GM08714 (cell line): ENCODE data around the gene RBM47.
"Not testable (repeated sequence)": the region's sequence is repeated elsewhere in the genome, so short reads cannot be mapped to it uniquely, and the experiment has no call there.

Experiments used
- H3K4me3 ChIP-seq: fragments of 200-500 bp; sonication (Bioruptor generic); 2 replicates; pipeline ENCODE4 v1.5.1; 2014; ENCODE audit warnings: mild to moderate bottlenecking, low read length, inconsistent platforms
- ZNF274 ChIP-seq: IDR thresholded peaks from 2 replicates; pipeline ENCODE4 v1.6.1; 2012; ENCODE audit warnings: mild to moderate bottlenecking, low read depth, low read length

Gene RBM47

GRCh38 chr4:40441430-40441829 lies 188.2 kb downstream of the RBM47 start:
- H3K4me3 ChIP-seq = no peak overlapping the region

GRCh38 chr4:40439519-40439918 lies 190.1 kb downstream of the RBM47 start:
- TF ChIP-seq ZNF274 = no peak
- H3K4me3 ChIP-seq = no peak overlapping the region

More at GRCh38 chr4:40441430-40441829, 188.2 kb downstream of the RBM47 start:
- TF ChIP-seq ZNF274 = no peak

GRCh38 chr4:40438384-40439026 lies 191.2 kb downstream of the RBM47 start:
- no peak for TF ChIP-seq ZNF274
- H3K4me3 ChIP-seq = no peak overlapping the region

GRCh38 chr4:40437741-40438383 lies 191.8 kb downstream of the RBM47 start:
- no peak overlapping the region for H3K4me3 ChIP-seq
- TF ChIP-seq ZNF274 = no peak

GRCh38 chr4:40435306-40435705 lies 194.4 kb downstream of the RBM47 start:
- H3K4me3 ChIP-seq = not testable (repeated sequence)

- no peak for TF ChIP-seq ZNF274
- no peak overlapping the region for H3K4me3 ChIP-seq
These were observed 195.5 kb downstream of the RBM47 start for GRCh38 chr4:40434126-40434687.

- no peak for TF ChIP-seq ZNF274
- H3K4me3 ChIP-seq = no peak overlapping the region
These were observed 197.2 kb downstream of the RBM47 start for GRCh38 chr4:40432504-40432903.

- H3K4me3 ChIP-seq = not testable (repeated sequence)
These were observed 201.8 kb downstream of the RBM47 start for GRCh38 chr4:40427871-40428270.

GRCh38 chr4:40427128-40427527 lies 202.5 kb downstream of the RBM47 start:
- TF ChIP-seq ZNF274 = no peak
- no peak overlapping the region for H3K4me3 ChIP-seq

- no peak overlapping the region for H3K4me3 ChIP-seq
- TF ChIP-seq ZNF274 = no peak
These were observed 203.7 kb downstream of the RBM47 start for GRCh38 chr4:40425799-40426574.

- TF ChIP-seq ZNF274 = no peak
- no peak overlapping the region for H3K4me3 ChIP-seq
These were observed 205.9 kb downstream of the RBM47 start for GRCh38 chr4:40423735-40424134.

GRCh38 chr4:40421839-40422708 lies 207.6 kb downstream of the RBM47 start:
- no peak for TF ChIP-seq ZNF274
- no peak overlapping the region for H3K4me3 ChIP-seq

GRCh38 chr4:40419231-40419912 lies 210.3 kb downstream of the RBM47 start:
- no peak overlapping the region for H3K4me3 ChIP-seq
- TF ChIP-seq ZNF274 = no peak
